HepG2 (cell line): ENCODE data around the gene ABCD1. TPM values are rescaled to one million over a fixed set of nuclear protein-coding genes. Genes with fewer than 3 reads are reported as not detected.

ENCODE experiments used
- ATAC-seq: fragments of 200-7000 bp; cut with Tn5 transposase; 3 replicates; pipeline ENCODE4 v1.9.1; 2020; ENCODE audit warnings: mild to moderate bottlenecking, moderate library complexity
- BruUV-seq: library from RNA; stranded (reverse); fragments of 400-500 nt; replicated peaks from 2 replicates; lab custom pipeline; 2021; lab: Mats Ljungman, UMichigan
- CTCF ChIA-PET: fragments of 300-600 bp; formaldehyde crosslinking; extraction: SDS; loops from one replicate; lab custom pipeline; 2021; ENCODE audit warnings: low total read pairs, inconsistent platforms, low intra/inter-chr PET ratio; lab: Yijun Ruan, JAX
- POLR2A ChIA-PET: fragments of 350-600 bp; sonication (Branson Sonifier 250); formaldehyde crosslinking; loops from one replicate; lab custom pipeline; 2020; ENCODE audit warnings: antibody characterized with exemption, inconsistent platforms; lab: Yijun Ruan, JAX
- DNase-seq: peaks from one replicate; pipeline ENCODE4 v3.0.0-alpha.2; 2015; ENCODE audit warnings: low spot score
- FAIRE-seq: peaks from 3 replicates; lab custom pipeline; 2011; peaks lifted over from hg19 to GRCh38; lab: Jason Lieb, UNC
- H2AFZ ChIP-seq: one replicate; pipeline ENCODE4 v1.6.1; 2011; ENCODE audit warnings: low read length, inconsistent platforms
- H3K27ac ChIP-seq: fragments of 300-600 bp; 3 replicates; pipeline ENCODE4 v1.8.0; 2011; ENCODE audit warnings: mixed run types, mild to moderate bottlenecking, mixed read lengths, low read length, inconsistent platforms; ENCODE audit not compliant: insufficient read depth; ENCODE audit errors: extremely low read length
- H3K27me3 ChIP-seq, 2 experiments: fragments of 200-600 bp in 1 of 2; 2 replicates in 1 of 2; 3 replicates in 1 of 2; pipeline versions ENCODE4 v1.6.0 to v1.8.0; 2011; ENCODE audit warnings: low read length in 2 of 2, mild to moderate bottlenecking in 2 of 2, moderate library complexity in 2 of 2, inconsistent platforms in 1 of 2; ENCODE audit not compliant: insufficient read depth in 2 of 2, control insufficient read depth in 1 of 2
- H3K36me3 ChIP-seq, 2 experiments: fragments of 200-600 bp in 1 of 2; replicated peaks in 1 of 2; 2 replicates in 1 of 2; 3 replicates in 1 of 2; pipeline versions ENCODE4 v1.5.1 to v1.8.0; 2011; ENCODE audit warnings: low read length in 2 of 2, inconsistent platforms in 1 of 2; ENCODE audit not compliant: insufficient read depth in 2 of 2, control insufficient read depth in 1 of 2
- H3K4me1 ChIP-seq: 2 replicates; pipeline ENCODE4 v1.5.1; 2012; ENCODE audit warnings: low read length, inconsistent platforms; ENCODE audit not compliant: insufficient read depth
- H3K4me2 ChIP-seq: 2 replicates; pipeline ENCODE4 v1.6.0; 2011; ENCODE audit warnings: low read depth, low read length, inconsistent platforms
- H3K4me3 ChIP-seq, 3 experiments: fragments of 200-600 bp in 1 of 3; sonication (generic), shearing (Covaris generic) in 1 of 3; replicated peaks in 1 of 3; 2 replicates each; pipeline ENCODE4 v1.5.1; 2011 to 2016; ENCODE audit warnings: low read length in 3 of 3, inconsistent platforms in 2 of 3, low read depth in 2 of 3, mild to moderate bottlenecking in 2 of 3, control low read depth in 1 of 3, mixed read lengths in 1 of 3; ENCODE audit not compliant: insufficient read depth in 1 of 3
- H3K79me2 ChIP-seq: one replicate; pipeline ENCODE4 v1.6.1; 2011; ENCODE audit warnings: low read length, inconsistent platforms; ENCODE audit not compliant: insufficient read depth
- H3K9ac ChIP-seq: 2 replicates; pipeline ENCODE4 v1.6.0; 2011; ENCODE audit warnings: mild to moderate bottlenecking, low read depth, low read length, inconsistent platforms; ENCODE audit not compliant: insufficient read depth
- H3K9me3 ChIP-seq: 2 replicates; pipeline ENCODE4 v1.5.1; 2012; ENCODE audit warnings: mild to moderate bottlenecking, low read length
- H4K20me1 ChIP-seq: 2 replicates; pipeline ENCODE4 v1.6.0; 2011; ENCODE audit warnings: inconsistent platforms, mild to moderate bottlenecking, low read length, moderate library complexity; ENCODE audit not compliant: insufficient read depth
- AGO2 ChIP-seq: fragments of 200-400 bp; formaldehyde crosslinking; optimal IDR thresholded peaks from 2 replicates; pipeline ENCODE3; 2017; ENCODE audit warnings: mild to moderate bottlenecking, low read depth, low read length, moderate library complexity
- CBX5 ChIP-seq: sonication (generic); formaldehyde crosslinking; IDR thresholded peaks from 2 replicates; pipeline ENCODE4 v1.4.0; 2020; ENCODE audit warnings: missing genetic modification reagents, borderline replicate concordance
- E2F2 ChIP-seq: sonication (generic); formaldehyde crosslinking; IDR thresholded peaks from 2 replicates; pipeline ENCODE4 v1.4.0; 2020; ENCODE audit warnings: missing genetic modification reagents, borderline replicate concordance
- MED1 ChIP-seq: sonication (generic); formaldehyde crosslinking; IDR thresholded peaks from 2 replicates; pipeline ENCODE4 v1.4.0; 2020; ENCODE audit warnings: missing genetic modification reagents
- MED13 ChIP-seq: sonication (generic); formaldehyde crosslinking; IDR thresholded peaks from 2 replicates; pipeline ENCODE4 v1.5.0; 2020; ENCODE audit warnings: missing genetic modification reagents
- PHF8 ChIP-seq: sonication (generic); formaldehyde crosslinking; IDR thresholded peaks from 2 replicates; pipeline ENCODE4 v1.5.0; 2020; ENCODE audit warnings: missing genetic modification reagents
- PPARG ChIP-seq: conservative IDR thresholded peaks from 2 replicates; pipeline ENCODE4 v1.6.1; 2016; ENCODE audit warnings: missing biosample characterization, missing genetic modification reagents
- SALL2 ChIP-seq: sonication (generic); formaldehyde crosslinking; IDR thresholded peaks from 2 replicates; pipeline ENCODE4 v1.8.1; 2023; ENCODE audit warnings: mild to moderate bottlenecking, missing genetic modification reagents, inconsistent platforms
- SRSF9 ChIP-seq: fragments of 200-400 bp; formaldehyde crosslinking; IDR thresholded peaks from 2 replicates; pipeline ENCODE4 v1.6.1; 2018; ENCODE audit warnings: borderline replicate concordance, mild to moderate bottlenecking, low read depth, low read length; ENCODE audit not compliant: insufficient read depth, poor library complexity, severe bottlenecking
- THYN1 ChIP-seq: sonication (generic); formaldehyde crosslinking; IDR thresholded peaks from 2 replicates; pipeline ENCODE4 v1.8.1; 2023; ENCODE audit warnings: low read depth, mild to moderate bottlenecking, moderate library complexity, missing genetic modification reagents, borderline replicate concordance
- ZFY ChIP-seq: sonication (generic); formaldehyde crosslinking; IDR thresholded peaks from 2 replicates; pipeline ENCODE4 v1.4.0; 2020; ENCODE audit warnings: missing genetic modification reagents
- ZMAT5 ChIP-seq: sonication (generic); formaldehyde crosslinking; IDR thresholded peaks from 2 replicates; pipeline ENCODE4 v1.5.0; 2020; ENCODE audit warnings: mild to moderate bottlenecking, low read depth, missing genetic modification reagents, borderline replicate concordance
- ZMYM4 ChIP-seq: sonication (generic); formaldehyde crosslinking; IDR thresholded peaks from 2 replicates; pipeline ENCODE4 v1.8.1; 2023; ENCODE audit warnings: mild to moderate bottlenecking, missing genetic modification reagents
- ZNF329 ChIP-seq: sonication (generic); formaldehyde crosslinking; IDR thresholded peaks from 2 replicates; pipeline ENCODE4 v1.9.0; 2021; ENCODE audit warnings: low read depth, mild to moderate bottlenecking, missing genetic modification reagents
- ZNF343 ChIP-seq: sonication (generic); formaldehyde crosslinking; IDR thresholded peaks from 2 replicates; pipeline ENCODE4 v1.4.0; 2020; ENCODE audit warnings: mild to moderate bottlenecking, missing genetic modification reagents
- ZNF543 ChIP-seq: sonication (generic); formaldehyde crosslinking; IDR thresholded peaks from 2 replicates; pipeline ENCODE4 v1.4.0; 2020; ENCODE audit warnings: mild to moderate bottlenecking, missing genetic modification reagents
- ZNF644 ChIP-seq: IDR thresholded peaks from 2 replicates; pipeline ENCODE4 v1.6.1; 2016; ENCODE audit warnings: low read depth
- WGBS: methylation state at CpG from one replicate; pipeline ENCODE4 v1.1.6; 2017; ENCODE audit warnings: low lambda C conversion rate; 5-methylcytosine and 5-hydroxymethylcytosine counted together
- in situ Hi-C: cut with HindIII; loops from 2 replicates; pipeline ENCODE4 v1.10.0; 2017; ENCODE audit warnings: low pct_unique_long_range_greater_than_20kb; ENCODE audit not compliant: extremely low pct_ligation_motif_present
- intact Hi-C: fragments of 100-400 bp; cut with micrococcal nuclease; formaldehyde crosslinking; loops from one replicate; pipeline ENCODE4 v1.10.0; 2022; ENCODE audit not compliant: unreplicated experiment
- polyA plus RNA-seq, 8 experiments: library from polyadenylated mRNA; depleted of rRNA in 3 of 8; stranded (reverse) in 7 of 8; unstranded in 1 of 8; fragments of >200 nt; fragmentation: Illumina TruSeq in 4 of 8; extraction: Trizol in 4 of 8; gene quantifications; 2 replicates each; pipeline versions ENCODE4 v1.2.1 to v1.2.3, GENCODE V29; 2011 to 2016; ENCODE audit warnings: low read depth in 4 of 8, missing spikeins in 1 of 8, mixed read lengths in 1 of 8; ENCODE audit not compliant: insufficient read depth in 1 of 8
- total RNA-seq, 5 experiments: library from RNA; depleted of rRNA; stranded (reverse); fragments of >200 nt; fragmentation: Illumina TruSeq; extraction: Trizol; gene quantifications; 2 replicates each; pipeline ENCODE4 v1.2.3, GENCODE V29; 2016; ENCODE audit warnings: low read depth in 1 of 5
- TF ChIP-seq, protein P1 (sequence below): sonication (generic); formaldehyde crosslinking; IDR thresholded peaks from 2 replicates; pipeline ENCODE4 v1.9.0; 2022; ENCODE audit warnings: missing genetic modification reagents, mild to moderate bottlenecking, borderline replicate concordance
- TF ChIP-seq, protein P2 (sequence below): sonication (generic); formaldehyde crosslinking; IDR thresholded peaks from 2 replicates; pipeline ENCODE4 v1.4.0; 2020; ENCODE audit warnings: mild to moderate bottlenecking, missing genetic modification reagents, borderline replicate concordance

ABCD1 gene
- total and polyA plus RNA-seq, 2 of the 13 experiments (the other 11 are each of a cell fraction or from before 2014, with no cell fraction given): 11.4 to 15.9 TPM

- peaks cover 0 to 6% of the 10 kb centered on the region in 2 experiments; a peak in 1 of 5 replicates for H3K36me3 ChIP-seq
- peak; percentile 71 for FAIRE-seq
- BruUV-seq: no TSS peak
- no peak overlapping the region for H2AFZ ChIP-seq
- no peaks in the 10 kb centered on the region for H3K27me3 ChIP-seq
- peak; percentile 3 for ATAC-seq
- peaks cover 51% of the 10 kb centered on the region for H3K4me1 ChIP-seq
- ChIA-PET POLR2A (interaction anchor here (0.8 to 3.8 kb wide), 16 partner anchors 18 to 208 kb away, joined by 3 to 16 read pairs (median 4); partner anchors contain the start of genes ARHGAP4, DUSP9, NAA10 and PLXNB3), CTCF (no interaction called here)
- H3K4me2 ChIP-seq: peak overlapping the region; percentile 84
- WGBS: 0% methylated on average over 5 of the region's 23 CpGs
- peak overlapping the region; percentile 92 for H3K27ac ChIP-seq
- H4K20me1 ChIP-seq: peaks cover 30% of the 10 kb centered on the region
- peak overlapping the region; percentile 85 for H3K9ac ChIP-seq
- H3K9me3 ChIP-seq: no peaks in the 10 kb centered on the region
- peaks cover 36% of the 10 kb centered on the region for H3K79me2 ChIP-seq
- in situ Hi-C loops: no loop called here
- peak overlapping the region; percentile 60 to 79 (median 79); a peak in 5 of 6 replicates for H3K4me3 ChIP-seq
- peak; percentile 43 for DNase-seq
- intact Hi-C loops: no loop called here
- no peak for TF ChIP-seq ZMAT5 (CRISPR knock-in tag)
- no peak for TF ChIP-seq E2F2 (CRISPR knock-in tag)
- TF ChIP-seq ZNF543 (CRISPR knock-in tag): 0 out of 2 replicates have a peak, but pooled peaks have one; percentile 14
- no peak for TF ChIP-seq PHF8 (CRISPR knock-in tag)
- TF ChIP-seq, protein P1, sequence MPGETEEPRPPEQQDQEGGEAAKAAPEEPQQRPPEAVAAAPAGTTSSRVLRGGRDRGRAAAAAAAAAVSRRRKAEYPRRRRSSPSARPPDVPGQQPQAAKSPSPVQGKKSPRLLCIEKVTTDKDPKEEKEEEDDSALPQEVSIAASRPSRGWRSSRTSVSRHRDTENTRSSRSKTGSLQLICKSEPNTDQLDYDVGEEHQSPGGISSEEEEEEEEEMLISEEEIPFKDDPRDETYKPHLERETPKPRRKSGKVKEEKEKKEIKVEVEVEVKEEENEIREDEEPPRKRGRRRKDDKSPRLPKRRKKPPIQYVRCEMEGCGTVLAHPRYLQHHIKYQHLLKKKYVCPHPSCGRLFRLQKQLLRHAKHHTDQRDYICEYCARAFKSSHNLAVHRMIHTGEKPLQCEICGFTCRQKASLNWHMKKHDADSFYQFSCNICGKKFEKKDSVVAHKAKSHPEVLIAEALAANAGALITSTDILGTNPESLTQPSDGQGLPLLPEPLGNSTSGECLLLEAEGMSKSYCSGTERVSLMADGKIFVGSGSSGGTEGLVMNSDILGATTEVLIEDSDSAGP (CRISPR knock-in tag): no peak
- TF ChIP-seq, protein P2, sequence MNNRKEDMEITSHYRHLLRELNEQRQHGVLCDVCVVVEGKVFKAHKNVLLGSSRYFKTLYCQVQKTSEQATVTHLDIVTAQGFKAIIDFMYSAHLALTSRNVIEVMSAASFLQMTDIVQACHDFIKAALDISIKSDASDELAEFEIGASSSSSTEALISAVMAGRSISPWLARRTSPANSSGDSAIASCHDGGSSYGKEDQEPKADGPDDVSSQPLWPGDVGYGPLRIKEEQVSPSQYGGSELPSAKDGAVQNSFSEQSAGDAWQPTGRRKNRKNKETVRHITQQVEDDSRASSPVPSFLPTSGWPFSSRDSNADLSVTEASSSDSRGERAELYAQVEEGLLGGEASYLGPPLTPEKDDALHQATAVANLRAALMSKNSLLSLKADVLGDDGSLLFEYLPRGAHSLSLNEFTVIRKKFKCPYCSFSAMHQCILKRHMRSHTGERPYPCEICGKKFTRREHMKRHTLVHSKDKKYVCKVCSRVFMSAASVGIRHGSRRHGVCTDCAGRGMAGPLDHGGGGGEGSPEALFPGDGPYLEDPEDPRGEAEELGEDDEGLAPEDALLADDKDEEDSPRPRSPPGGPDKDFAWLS (CRISPR knock-in tag): no peak
- no peak for TF ChIP-seq PPARG (CRISPR knock-in tag)
- TF ChIP-seq ZMYM4 (CRISPR knock-in tag): no peak
- TF ChIP-seq THYN1: no peak
- TF ChIP-seq ZNF644 (CRISPR knock-in tag): no peak
- no peak for TF ChIP-seq MED13 (CRISPR knock-in tag)
- TF ChIP-seq SRSF9: no peak
- no peak for TF ChIP-seq ZNF329 (CRISPR knock-in tag)
- peak; percentile 44 for TF ChIP-seq AGO2
- TF ChIP-seq ZFY (CRISPR knock-in tag): no peak; the same call in 1 of the 2 replicates
- no peak for TF ChIP-seq ZNF343 (CRISPR knock-in tag)
- 0 out of 2 replicates have a peak, but pooled peaks have one; percentile 23 for TF ChIP-seq MED1 (CRISPR knock-in tag)
- TF ChIP-seq SALL2 (CRISPR knock-in tag): no peak
- TF ChIP-seq CBX5 (CRISPR knock-in tag): no peak
Observed at GRCh38 chrX:153727123-153727931, 2.7 kb downstream of the ABCD1 start.
